GM18909 (cell line): ENCODE results near the gene NDST4.

Experiments
- ATAC-seq: cut with Tn5 transposase; IDR thresholded peaks from one replicate; pipeline ENCODE4 v1.9.1; 2021; ENCODE audit warnings: mild to moderate bottlenecking; ENCODE audit not compliant: unreplicated experiment, poor library complexity

The NDST4 gene

GRCh38 chr4:114811564-114812301 is 301.7 kb downstream of the NDST4 start:
- no peak for ATAC-seq

- ATAC-seq, result peak; percentile 99
Observed at GRCh38 chr4:114807759-114808404, 305.5 kb downstream of the NDST4 start.

DNA sequence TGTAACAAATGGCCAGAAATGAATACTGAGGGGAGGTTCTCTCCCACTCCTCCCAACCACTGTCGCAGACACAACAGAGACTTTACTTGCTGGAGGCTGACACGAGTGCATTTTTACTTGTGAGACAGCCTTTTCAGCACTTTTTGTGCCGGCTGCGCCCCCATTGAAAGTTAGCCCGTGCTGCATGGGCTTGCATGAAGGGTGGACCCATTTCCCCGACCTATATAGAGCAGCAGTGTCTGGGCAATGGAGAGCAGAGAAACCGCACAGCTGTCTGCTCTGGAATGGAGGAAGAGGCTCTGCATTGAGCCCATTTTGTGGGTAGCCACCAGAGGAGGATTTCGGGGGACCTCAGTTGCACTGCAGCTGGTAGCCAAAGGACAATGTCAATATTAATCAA is 306.1 kb downstream of the NDST4 start:
- ATAC-seq, result peak; percentile 7

DNA sequence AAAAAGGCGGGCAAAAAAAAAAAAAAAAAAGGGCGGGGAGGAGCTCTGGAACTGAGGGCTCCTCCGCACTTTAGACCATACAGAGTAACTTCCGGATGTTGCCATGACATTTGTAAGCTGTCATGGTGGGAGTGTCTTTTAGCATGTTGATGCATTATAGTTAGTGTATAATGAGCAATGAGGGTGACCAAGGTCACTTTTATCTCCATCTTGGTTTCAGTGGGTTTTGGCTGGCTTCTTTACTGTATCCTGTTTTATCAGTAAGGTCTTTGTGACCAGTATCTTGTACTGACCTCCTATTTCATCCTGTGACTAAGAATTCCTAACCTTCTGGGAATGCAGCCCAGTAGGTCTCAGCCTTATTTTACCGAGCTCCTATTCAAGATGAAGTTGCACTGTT is 321.4 kb downstream of the NDST4 start:
- ATAC-seq, result no peak

GRCh38 chr4:114785570-114785969 is 327.9 kb downstream of the NDST4 start:
- no peak for ATAC-seq

- ATAC-seq, result no peak
Observed at GRCh38 chr4:114783215-114783595, 330.2 kb downstream of the NDST4 start.

- no peak for ATAC-seq
Observed at GRCh38 chr4:114782415-114783214, 330.8 kb downstream of the NDST4 start.

DNA sequence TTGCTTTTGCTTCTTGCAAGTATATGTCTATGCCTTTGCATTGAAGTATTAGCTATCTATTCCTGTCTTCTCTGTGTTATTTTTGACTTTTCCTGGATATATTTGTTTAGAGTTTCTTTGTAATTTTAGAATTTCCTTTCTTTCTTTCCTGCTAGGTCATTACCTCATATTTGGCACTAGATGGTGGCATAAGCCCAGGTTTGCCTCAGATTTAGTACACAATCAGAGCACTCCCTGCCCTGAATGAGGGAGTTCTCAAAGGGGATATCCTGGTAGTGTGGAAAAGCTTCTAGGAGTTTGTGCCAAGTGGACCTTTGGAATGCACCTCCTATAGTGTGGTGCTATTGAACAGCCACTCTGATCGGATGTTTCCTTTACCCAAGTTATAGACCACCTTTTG is 333.2 kb downstream of the NDST4 start:
- ATAC-seq, result no peak
